T-cell (primary cell): Measurements from ENCODE around the gene PAK1. TPM values are rescaled to one million over a fixed set of nuclear protein-coding genes. Genes with fewer than 3 reads are reported as not detected.
"Not testable (repeated sequence)": the region's sequence is repeated elsewhere in the genome, so short reads cannot be mapped to it uniquely, and the experiment has no call there.

Experiments
- ATAC-seq, 4 experiments: fragments of 200-7000 bp in 3 of 4; fragments of 150-1000 bp in 1 of 4; cut with Tn5 transposase; replicated peaks in 1 of 4; 1 replicate in 3 of 4; 2 replicates in 1 of 4; pipeline ENCODE4 v1.10.0; 2021; ENCODE audit warnings: moderate library complexity in 3 of 4, mild to moderate bottlenecking in 2 of 4, moderate number of reproducible peaks in 1 of 4
- CTCF ChIA-PET, 2 donors: fragments of 300-600 bp; sonication (Branson Sonifier 250); formaldehyde crosslinking; loops; one replicate each; lab custom pipeline; 2022; ENCODE audit warnings: antibody characterized with exemption in 2 of 2; lab: Charles Lee
- POLR2A ChIA-PET, 2 donors: fragments of 300-600 bp; sonication (Branson Sonifier 250); formaldehyde crosslinking; loops; one replicate each; lab custom pipeline; 2022; ENCODE audit warnings: antibody characterized with exemption in 2 of 2; lab: Charles Lee
- DNase-seq, 35 experiments: peaks; one replicate each; pipeline versions ENCODE4 v3.0.0 to v3.0.0-alpha.2; 2013 to 2023
- H3K27ac ChIP-seq: one replicate; pipeline ENCODE4 v1.5.1; 2013; ENCODE audit warnings: low read length
- H3K27me3 ChIP-seq, 2 experiments: replicated peaks in 1 of 2; 1 replicate in 1 of 2; 2 replicates in 1 of 2; pipeline versions ENCODE4 v1.6.1 to v1.7.0; 2013; ENCODE audit warnings: low read length in 1 of 2, mixed read lengths in 1 of 2; ENCODE audit not compliant: control insufficient read depth in 2 of 2, insufficient read depth in 2 of 2; ENCODE audit errors: extremely low read depth in 1 of 2
- H3K36me3 ChIP-seq, 2 donors: 1 replicate in 1 of 2; 2 replicates in 1 of 2; pipeline versions ENCODE4 v1.6.1 to v1.7.0; 2013; ENCODE audit warnings: low read length in 1 of 2; ENCODE audit not compliant: control insufficient read depth in 2 of 2, insufficient read depth in 1 of 2; ENCODE audit errors: extremely low read depth in 1 of 2
- H3K4me1 ChIP-seq, 2 experiments: 1 replicate in 1 of 2; 2 replicates in 1 of 2; pipeline versions ENCODE4 v1.6.1 to v1.7.0; 2013; ENCODE audit warnings: low read length in 2 of 2, mixed read lengths in 1 of 2; ENCODE audit not compliant: insufficient read depth in 2 of 2, control insufficient read depth in 1 of 2; ENCODE audit errors: extremely low read depth in 1 of 2
- H3K4me3 ChIP-seq, 2 donors: 1 replicate in 1 of 2; 2 replicates in 1 of 2; pipeline versions ENCODE4 v1.5.1 to v1.7.0; 2013; ENCODE audit warnings: mild to moderate bottlenecking in 2 of 2, low read length in 1 of 2, moderate library complexity in 1 of 2; ENCODE audit not compliant: control insufficient read depth in 1 of 2; ENCODE audit errors: extremely low read depth in 1 of 2
- H3K9me3 ChIP-seq: 2 replicates; pipeline ENCODE4 v1.7.0; 2013
- H3K27ac Mint-ChIP-seq, 2 donors: one replicate each; pipeline ENCODE4 v1.8.0; 2020 to 2021; ENCODE audit warnings: mild to moderate bottlenecking in 2 of 2, mixed read lengths in 2 of 2
- H3K27me3 Mint-ChIP-seq, 2 donors: one replicate each; pipeline ENCODE4 v1.8.0; 2021 to 2022; ENCODE audit warnings: mixed read lengths in 2 of 2
- H3K36me3 Mint-ChIP-seq: one replicate; pipeline ENCODE4 v1.8.0; 2021; ENCODE audit warnings: mixed read lengths
- H3K4me1 Mint-ChIP-seq, 3 donors: one replicate each; pipeline ENCODE4 v1.8.0; 2020 to 2022; ENCODE audit warnings: mixed read lengths in 3 of 3, mild to moderate bottlenecking in 1 of 3
- H3K4me3 Mint-ChIP-seq, 3 donors: one replicate each; pipeline ENCODE4 v1.8.0; 2020 to 2022; ENCODE audit warnings: mild to moderate bottlenecking in 3 of 3, mixed read lengths in 3 of 3, moderate library complexity in 3 of 3
- H3K9me3 Mint-ChIP-seq, 3 donors: one replicate each; pipeline ENCODE4 v1.8.0; 2020 to 2022; ENCODE audit warnings: mixed read lengths in 3 of 3
- WGBS: methylation state at CpG from one replicate; pipeline ENCODE4 v1.1.5; 2013; ENCODE audit warnings: missing lambda C conversion rate; ENCODE audit not compliant: insufficient coverage; 5-methylcytosine and 5-hydroxymethylcytosine counted together
- total RNA-seq, 35 experiments: library from RNA in 6 of 35; stranded (reverse) in 6 of 35; fragments of 120-200 nt in 1 of 35; gene quantifications; one replicate each; pipeline versions ENCODE4 v1.2.1 to v1.2.4 and lab custom pipeline; 2013 to 2026

Gene PAK1
- total RNA-seq, 5 donors from 2014 or later (not counting 1 experiment from before 2014, with no cell fraction given) = 15.9 to 28.0 (median 18.7) TPM

- H3K4me1 Mint-ChIP-seq, H3K9me3 ChIP-seq, H3K27ac Mint-ChIP-seq, H3K9me3 Mint-ChIP-seq, ATAC-seq, H3K4me1 ChIP-seq, H3K27me3 Mint-ChIP-seq, H3K36me3 ChIP-seq, H3K27ac ChIP-seq, CTCF ChIA-PET, H3K27me3 ChIP-seq, H3K36me3 Mint-ChIP-seq, H3K4me3 ChIP-seq, DNase-seq, POLR2A ChIA-PET, H3K4me3 Mint-ChIP-seq: not testable (repeated sequence)
- 96% methylated on average over 8 of the region's 28 CpGs for WGBS
These were observed 16.1 kb upstream of the PAK1 start for GRCh38 chr11:77490035-77490434.

- Histone ChIP-seq H3K36me3 (no peaks in the 10 kb centered on the region), H3K9me3 (no peaks in the 10 kb centered on the region), H3K4me1 (no peaks in the 10 kb centered on the region), H3K27me3 (peaks cover 0 to 4% of the 10 kb centered on the region in 2 experiments), H3K27ac (no peak overlapping the region), H3K4me3 (no peak overlapping the region)
- no peak overlapping the region for H3K4me3 Mint-ChIP-seq
- H3K36me3 Mint-ChIP-seq = no peaks in the 10 kb centered on the region
- no peak for ATAC-seq
- CTCF ChIA-PET = no interaction called here
- no peak overlapping the region for H3K27ac Mint-ChIP-seq
- POLR2A ChIA-PET = no interaction called here
- H3K4me1 Mint-ChIP-seq = no peaks in the 10 kb centered on the region
- WGBS = 100% methylated on average over 1 of the region's 2 CpGs
- peaks cover 1 to 10% of the 10 kb centered on the region in 2 donors for H3K27me3 Mint-ChIP-seq
- no peaks in the 10 kb centered on the region for H3K9me3 Mint-ChIP-seq
- no peak for DNase-seq
These were observed 13.9 kb upstream of the PAK1 start for GRCh38 chr11:77487790-77488189.

- H3K27ac ChIP-seq = no peak overlapping the region
- Mint-ChIP-seq H3K4me3 (no peak overlapping the region), H3K27ac (no peak overlapping the region), H3K4me1 (peaks cover 0 to 6% (median 6%) of the 10 kb centered on the region in 3 donors), H3K36me3 (no peaks in the 10 kb centered on the region), H3K9me3 (no peaks in the 10 kb centered on the region), H3K27me3 (peaks cover 1 to 9% of the 10 kb centered on the region in 2 donors)
- ChIA-PET POLR2A (no interaction called here), CTCF (interaction anchor here in 1 of 2 donors (0.7 to 0.9 kb wide), 2 partner anchors 10 to 13 kb away, joined by 3 to 8 read pairs; no protein-coding TSS in a partner anchor)
- no peak for ATAC-seq
- no peaks in the 10 kb centered on the region for H3K9me3 ChIP-seq
- no CpG with 5 or more reads among the region's 2 CpGs for WGBS
- no peaks in the 10 kb centered on the region for H3K36me3 ChIP-seq
- no peak overlapping the region for H3K4me3 ChIP-seq
- no peaks in the 10 kb centered on the region for H3K4me1 ChIP-seq
- no peak for DNase-seq
- H3K27me3 ChIP-seq = peaks cover 0 to 3% of the 10 kb centered on the region in 2 experiments
These were observed 6.0 kb upstream of the PAK1 start for GRCh38 chr11:77479746-77480352.

- H3K4me3 ChIP-seq = no peak overlapping the region
- peak overlapping the region in 1 of 2 donors; percentile 16 for H3K27ac Mint-ChIP-seq
- DNase-seq = no peak
- 95% methylated on average over 5 of the region's 5 CpGs for WGBS
- H3K4me1 ChIP-seq = peaks cover 9 to 11% of the 10 kb centered on the region in 2 experiments
- no peaks in the 10 kb centered on the region for H3K9me3 ChIP-seq
- H3K36me3 Mint-ChIP-seq = no peaks in the 10 kb centered on the region
- ChIA-PET CTCF (interaction anchor here (0.6 to 1.1 kb wide), 2 partner anchors 15 to 136 kb away, joined by 3 read pairs; no protein-coding TSS in a partner anchor), POLR2A (interaction anchor here (0.6 to 0.8 kb wide), 5 partner anchors 63 to 160 kb away, joined by 3 to 5 read pairs (median 4); no protein-coding TSS in a partner anchor)
- peak overlapping the region; percentile 67 for H3K27ac ChIP-seq
- H3K27me3 ChIP-seq = no peaks in the 10 kb centered on the region
- H3K4me3 Mint-ChIP-seq = peak overlapping the region; percentile 37 to 89 (median 88)
- ATAC-seq = no peak
- no peaks in the 10 kb centered on the region for H3K9me3 Mint-ChIP-seq
- H3K27me3 Mint-ChIP-seq = no peaks in the 10 kb centered on the region
- H3K36me3 ChIP-seq = no peaks in the 10 kb centered on the region
- peaks cover 16 to 29% (median 21%) of the 10 kb centered on the region in 3 donors for H3K4me1 Mint-ChIP-seq
These were observed 1.3 kb upstream of the PAK1 start for GRCh38 chr11:77475206-77475605.

- Histone ChIP-seq H3K9me3 (no peaks in the 10 kb centered on the region), H3K27ac (peak overlapping the region; percentile 67), H3K4me3 (peak overlapping the region; percentile 63 to 64), H3K4me1 (peaks cover 10 to 11% of the 10 kb centered on the region in 2 experiments), H3K27me3 (no peaks in the 10 kb centered on the region), H3K36me3 (no peaks in the 10 kb centered on the region)
- H3K4me1 Mint-ChIP-seq = peaks cover 16 to 31% (median 21%) of the 10 kb centered on the region in 3 donors
- 20% methylated on average over 4 of the region's 10 CpGs for WGBS
- ATAC-seq (no peak), DNase-seq (no peak)
- ChIA-PET CTCF (interaction anchor here in 1 of 2 donors (1.1 kb wide), 1 partner anchor 136 kb away, joined by 3 read pairs; no protein-coding TSS in a partner anchor), POLR2A (interaction anchor here (0.6 to 0.8 kb wide), 5 partner anchors 64 to 413 kb away, joined by 3 to 6 read pairs (median 5); no protein-coding TSS in a partner anchor)
- H3K27me3 Mint-ChIP-seq = no peaks in the 10 kb centered on the region
- no peaks in the 10 kb centered on the region for H3K9me3 Mint-ChIP-seq
- H3K36me3 Mint-ChIP-seq = no peaks in the 10 kb centered on the region
- H3K4me3 Mint-ChIP-seq = peak overlapping the region; percentile 85 to 89 (median 88)
- peak overlapping the region in 1 of 2 donors; percentile 89 for H3K27ac Mint-ChIP-seq
These were observed 778 bp upstream of the PAK1 start for GRCh38 chr11:77474684-77475060.

- POLR2A ChIA-PET = interaction anchor here (0.5 to 0.6 kb wide), 3 partner anchors 11 to 1093 kb away, joined by 5 to 9 read pairs (median 5); no protein-coding TSS in a partner anchor
- peaks cover 10 to 11% of the 10 kb centered on the region in 2 experiments for H3K4me1 ChIP-seq
- H3K9me3 Mint-ChIP-seq = no peaks in the 10 kb centered on the region
- ATAC-seq (peak; percentile 37 to 81 (median 79)), DNase-seq (peak; percentile 12 to 69 (median 52))
- H3K4me1 Mint-ChIP-seq = peaks cover 16 to 31% (median 21%) of the 10 kb centered on the region in 3 donors
- no peaks in the 10 kb centered on the region for H3K27me3 ChIP-seq
- no peaks in the 10 kb centered on the region for H3K9me3 ChIP-seq
- H3K36me3 ChIP-seq = no peaks in the 10 kb centered on the region
- H3K36me3 Mint-ChIP-seq = no peaks in the 10 kb centered on the region
- H3K4me3 ChIP-seq = peak overlapping the region; percentile 63 to 71
- peak overlapping the region; percentile 45 for H3K27ac ChIP-seq
- no peak overlapping the region for H3K27ac Mint-ChIP-seq
- H3K27me3 Mint-ChIP-seq = no peaks in the 10 kb centered on the region
- 5% methylated on average over 54 of the region's 80 CpGs for WGBS
- CTCF ChIA-PET = interaction anchor here (0.6 kb wide), 3 partner anchors 24 to 61 kb away, joined by 3 to 4 read pairs (median 4); no protein-coding TSS in a partner anchor
- H3K4me3 Mint-ChIP-seq = peak overlapping the region; percentile 81 to 89 (median 85)
These were observed 698 bp downstream of the PAK1 start for GRCh38 chr11:77472991-77473800.
